K562 (cell line): ENCODE measurements around the gene FARP2. TPM values are rescaled to one million over a fixed set of nuclear protein-coding genes. Genes with fewer than 3 reads are reported as not detected.
A peak's percentile ranks its signal among the peaks of the same experiment; 100 is the strongest.

Experiments used
- ATAC-seq: fragments of 200-7000 bp; cut with Tn5 transposase; 3 replicates; pipeline ENCODE4 v1.9.1; 2020; ENCODE audit warnings: moderate library complexity
- BruUV-seq: library from RNA; stranded (reverse); fragments of 400-500 nt; replicated peaks from 2 replicates; lab custom pipeline; 2021; lab: Mats Ljungman, UMichigan
- CTCF ChIA-PET: fragments of 300-600 bp; formaldehyde crosslinking; extraction: SDS; loops from one replicate; lab custom pipeline; 2021; ENCODE audit warnings: low intra/inter-chr PET ratio; lab: Yijun Ruan, JAX
- POLR2A ChIA-PET: fragments of 300-600, 350-650 bp; sonication (Branson Sonifier 250); formaldehyde crosslinking; extraction: SDS; loops from one replicate; lab custom pipeline; 2021; ENCODE audit warnings: antibody characterized with exemption, inconsistent platforms; lab: Yijun Ruan, JAX
- DNase-seq, 4 experiments: peaks; one replicate each; pipeline versions ENCODE4 v3.0.0 to v3.0.0-alpha.2; 2011 to 2018; ENCODE audit warnings: low spot score in 3 of 4, mixed read lengths in 3 of 4; ENCODE audit errors: extremely low read depth in 1 of 4
- FAIRE-seq: peaks from 2 replicates; lab custom pipeline; 2011; peaks lifted over from hg19 to GRCh38; lab: Jason Lieb, UNC
- H2AFZ ChIP-seq: 2 replicates; pipeline ENCODE4 v1.6.0; 2011; ENCODE audit warnings: low read depth, low read length, control low read depth, inconsistent platforms
- H3K27ac ChIP-seq: fragments of 200-600 bp; 3 replicates; pipeline ENCODE4 v1.8.0; 2011; ENCODE audit warnings: low read depth, mild to moderate bottlenecking, control low read depth, inconsistent platforms, low read length, moderate library complexity, mixed read lengths; ENCODE audit errors: extremely low read depth
- H3K27me3 ChIP-seq, 2 experiments: fragments of 300-600 bp in 1 of 2; 2 replicates in 1 of 2; 3 replicates in 1 of 2; pipeline versions ENCODE4 v1.6.0 to v1.8.0; 2011; ENCODE audit warnings: inconsistent platforms in 2 of 2, low read length in 2 of 2, mild to moderate bottlenecking in 1 of 2, mixed read lengths in 1 of 2, moderate library complexity in 1 of 2; ENCODE audit not compliant: control insufficient read depth in 2 of 2, insufficient read depth in 2 of 2
- H3K36me3 ChIP-seq: fragments of 300-600 bp; 3 replicates; pipeline ENCODE4 v1.8.0; 2011; ENCODE audit warnings: mild to moderate bottlenecking, low read length, inconsistent platforms; ENCODE audit not compliant: control insufficient read depth, insufficient read depth
- H3K4me1 ChIP-seq, 2 experiments: fragments of 200-600 bp in 1 of 2; replicated peaks in 1 of 2; 2 replicates in 1 of 2; 3 replicates in 1 of 2; pipeline versions ENCODE4 v1.5.1 to v1.8.0; 2011; ENCODE audit warnings: inconsistent platforms in 2 of 2, low read length in 2 of 2, mild to moderate bottlenecking in 1 of 2, mixed read lengths in 1 of 2, moderate library complexity in 1 of 2; ENCODE audit not compliant: control insufficient read depth in 2 of 2, insufficient read depth in 2 of 2
- H3K4me2 ChIP-seq: 2 replicates; pipeline ENCODE4 v1.6.1; 2011; ENCODE audit warnings: low read length, control low read depth, inconsistent platforms, mixed read lengths; ENCODE audit not compliant: insufficient read depth
- H3K4me3 ChIP-seq: fragments of 200-600 bp; sonication (generic), shearing (Covaris generic); 2 replicates; pipeline ENCODE4 v1.5.1; 2016; ENCODE audit warnings: control low read depth, inconsistent platforms
- H3K79me2 ChIP-seq: fragments of 200-600 bp; 3 replicates; pipeline ENCODE4 v1.8.0; 2011; ENCODE audit warnings: low read length, inconsistent platforms; ENCODE audit not compliant: control insufficient read depth, insufficient read depth
- H3K9ac ChIP-seq, 2 experiments: 2 replicates each; pipeline versions ENCODE4 v1.6.0 to v1.6.1; 2011; ENCODE audit warnings: low read depth in 2 of 2, low read length in 2 of 2, control low read depth in 1 of 2, inconsistent platforms in 1 of 2, mild to moderate bottlenecking in 1 of 2, mixed read lengths in 1 of 2; ENCODE audit not compliant: insufficient read depth in 1 of 2
- H3K9me1 ChIP-seq: one replicate; pipeline ENCODE4 v1.6.0; 2011; ENCODE audit warnings: inconsistent platforms, mild to moderate bottlenecking, low read length, moderate library complexity; ENCODE audit not compliant: control insufficient read depth, insufficient read depth
- H3K9me3 ChIP-seq: replicated peaks from 2 replicates; pipeline ENCODE4 v1.5.1; 2011; ENCODE audit warnings: low read depth, low read length, inconsistent platforms; ENCODE audit not compliant: control insufficient read depth, insufficient read depth
- H4K20me1 ChIP-seq: replicated peaks from 2 replicates; pipeline ENCODE4 v1.6.1; 2011; ENCODE audit warnings: low read length, inconsistent platforms, mixed read lengths; ENCODE audit not compliant: control insufficient read depth, insufficient read depth
- DNMT1 ChIP-seq: fragments of 450-650 bp; IDR thresholded peaks from 2 replicates; pipeline ENCODE4 v1.6.1; 2016; ENCODE audit warnings: antibody characterized with exemption, mild to moderate bottlenecking
- ZNF12 ChIP-seq: sonication (generic); formaldehyde crosslinking; IDR thresholded peaks from 2 replicates; pipeline ENCODE4 v1.4.0; 2020; ENCODE audit warnings: mild to moderate bottlenecking, missing genetic modification reagents
- WGBS: fragments of 100-300 bp; shearing (Covaris generic); methylation state at CpG from one replicate; pipeline ENCODE4 v1.1.6; 2016; ENCODE audit warnings: low coverage, mixed read lengths; ENCODE audit not compliant: insufficient coverage; ENCODE audit errors: missing lambda C conversion rate; 5-methylcytosine and 5-hydroxymethylcytosine counted together
- in situ Hi-C: fragments of 300-500 bp; cut with MboI; formaldehyde crosslinking; loops from 4 replicates; pipeline ENCODE4 v1.15.0; 2018; ENCODE audit warnings: inconsistent platforms, mixed read lengths
- intact Hi-C: fragments of 100-400 bp; cut with micrococcal nuclease; formaldehyde crosslinking; loops from 2 replicates; pipeline ENCODE4 v1.14.2; 2022
- polyA plus RNA-seq, 8 experiments: library from polyadenylated mRNA; depleted of rRNA in 4 of 8; stranded (reverse) in 5 of 8; unstranded in 3 of 8; fragments of >200 nt; fragmentation: Nextera tagmentation in 2 of 8; fragmentation: Illumina TruSeq in 1 of 8; extraction: Ambion mirVana in 2 of 8; extraction: Trizol in 1 of 8; gene quantifications; 2 replicates each; pipeline versions ENCODE4 v1.2.1 to v1.2.3, GENCODE V29; 2011 to 2014; ENCODE audit warnings: inconsistent platforms in 1 of 8, missing spikeins in 1 of 8
- total RNA-seq, 7 experiments: library from RNA; depleted of rRNA in 6 of 7; stranded (reverse); fragments of >200 nt in 6 of 7; fragmentation: Illumina TruSeq in 2 of 7; extraction: Trizol in 2 of 7; gene quantifications; 2 replicates each; pipeline versions ENCODE4 v1.2.1 to v1.2.3, GENCODE V29; 2011 to 2021; ENCODE audit warnings: low replicate concordance in 1 of 7
- TF ChIP-seq, protein P1 (sequence below): fragments of 200-800 bp; sonication (Bioruptor generic); IDR thresholded peaks from 2 replicates; pipeline ENCODE4 v1.6.1; 2016; ENCODE audit warnings: missing genetic modification characterization, missing compliant biosample characterization
- TF ChIP-seq, protein P2 (sequence below): fragments of 250-450 bp; sonication (Bioruptor Pico); IDR thresholded peaks from 2 replicates; pipeline ENCODE4 v1.5.0; 2020; ENCODE audit warnings: mild to moderate bottlenecking, borderline replicate concordance
- TF ChIP-seq, protein P3 (sequence below): fragments of 250-450 bp; sonication (Bioruptor Pico); IDR thresholded peaks from 2 replicates; pipeline ENCODE4 v1.5.0; 2022; ENCODE audit warnings: mild to moderate bottlenecking

The FARP2 gene
- total and polyA plus RNA-seq, 9 of the 15 experiments (the other 6 are each of a cell fraction or from before 2014, with no cell fraction given): 4.1 to 38.1 (median 21.1) TPM

- TF ChIP-seq, protein P1, sequence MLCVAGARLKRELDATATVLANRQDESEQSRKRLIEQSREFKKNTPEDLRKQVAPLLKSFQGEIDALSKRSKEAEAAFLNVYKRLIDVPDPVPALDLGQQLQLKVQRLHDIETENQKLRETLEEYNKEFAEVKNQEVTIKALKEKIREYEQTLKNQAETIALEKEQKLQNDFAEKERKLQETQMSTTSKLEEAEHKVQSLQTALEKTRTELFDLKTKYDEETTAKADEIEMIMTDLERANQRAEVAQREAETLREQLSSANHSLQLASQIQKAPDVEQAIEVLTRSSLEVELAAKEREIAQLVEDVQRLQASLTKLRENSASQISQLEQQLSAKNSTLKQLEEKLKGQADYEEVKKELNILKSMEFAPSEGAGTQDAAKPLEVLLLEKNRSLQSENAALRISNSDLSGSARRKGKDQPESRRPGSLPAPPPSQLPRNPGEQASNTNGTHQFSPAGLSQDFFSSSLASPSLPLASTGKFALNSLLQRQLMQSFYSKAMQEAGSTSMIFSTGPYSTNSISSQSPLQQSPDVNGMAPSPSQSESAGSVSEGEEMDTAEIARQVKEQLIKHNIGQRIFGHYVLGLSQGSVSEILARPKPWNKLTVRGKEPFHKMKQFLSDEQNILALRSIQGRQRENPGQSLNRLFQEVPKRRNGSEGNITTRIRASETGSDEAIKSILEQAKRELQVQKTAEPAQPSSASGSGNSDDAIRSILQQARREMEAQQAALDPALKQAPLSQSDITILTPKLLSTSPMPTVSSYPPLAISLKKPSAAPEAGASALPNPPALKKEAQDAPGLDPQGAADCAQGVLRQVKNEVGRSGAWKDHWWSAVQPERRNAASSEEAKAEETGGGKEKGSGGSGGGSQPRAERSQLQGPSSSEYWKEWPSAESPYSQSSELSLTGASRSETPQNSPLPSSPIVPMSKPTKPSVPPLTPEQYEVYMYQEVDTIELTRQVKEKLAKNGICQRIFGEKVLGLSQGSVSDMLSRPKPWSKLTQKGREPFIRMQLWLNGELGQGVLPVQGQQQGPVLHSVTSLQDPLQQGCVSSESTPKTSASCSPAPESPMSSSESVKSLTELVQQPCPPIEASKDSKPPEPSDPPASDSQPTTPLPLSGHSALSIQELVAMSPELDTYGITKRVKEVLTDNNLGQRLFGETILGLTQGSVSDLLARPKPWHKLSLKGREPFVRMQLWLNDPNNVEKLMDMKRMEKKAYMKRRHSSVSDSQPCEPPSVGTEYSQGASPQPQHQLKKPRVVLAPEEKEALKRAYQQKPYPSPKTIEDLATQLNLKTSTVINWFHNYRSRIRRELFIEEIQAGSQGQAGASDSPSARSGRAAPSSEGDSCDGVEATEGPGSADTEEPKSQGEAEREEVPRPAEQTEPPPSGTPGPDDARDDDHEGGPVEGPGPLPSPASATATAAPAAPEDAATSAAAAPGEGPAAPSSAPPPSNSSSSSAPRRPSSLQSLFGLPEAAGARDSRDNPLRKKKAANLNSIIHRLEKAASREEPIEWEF (CRISPR knock-in tag): no peak
These were observed 103.4 kb downstream of the FARP2 start (continued) for GRCh38 chr2:241459520-241459919.

- TF ChIP-seq, protein P2, sequence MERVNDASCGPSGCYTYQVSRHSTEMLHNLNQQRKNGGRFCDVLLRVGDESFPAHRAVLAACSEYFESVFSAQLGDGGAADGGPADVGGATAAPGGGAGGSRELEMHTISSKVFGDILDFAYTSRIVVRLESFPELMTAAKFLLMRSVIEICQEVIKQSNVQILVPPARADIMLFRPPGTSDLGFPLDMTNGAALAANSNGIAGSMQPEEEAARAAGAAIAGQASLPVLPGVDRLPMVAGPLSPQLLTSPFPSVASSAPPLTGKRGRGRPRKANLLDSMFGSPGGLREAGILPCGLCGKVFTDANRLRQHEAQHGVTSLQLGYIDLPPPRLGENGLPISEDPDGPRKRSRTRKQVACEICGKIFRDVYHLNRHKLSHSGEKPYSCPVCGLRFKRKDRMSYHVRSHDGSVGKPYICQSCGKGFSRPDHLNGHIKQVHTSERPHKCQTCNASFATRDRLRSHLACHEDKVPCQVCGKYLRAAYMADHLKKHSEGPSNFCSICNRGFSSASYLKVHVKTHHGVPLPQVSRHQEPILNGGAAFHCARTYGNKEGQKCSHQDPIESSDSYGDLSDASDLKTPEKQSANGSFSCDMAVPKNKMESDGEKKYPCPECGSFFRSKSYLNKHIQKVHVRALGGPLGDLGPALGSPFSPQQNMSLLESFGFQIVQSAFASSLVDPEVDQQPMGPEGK: no peak
- no peak for TF ChIP-seq DNMT1
- TF ChIP-seq ZNF12 (CRISPR knock-in tag): no peak
- TF ChIP-seq, protein P3, sequence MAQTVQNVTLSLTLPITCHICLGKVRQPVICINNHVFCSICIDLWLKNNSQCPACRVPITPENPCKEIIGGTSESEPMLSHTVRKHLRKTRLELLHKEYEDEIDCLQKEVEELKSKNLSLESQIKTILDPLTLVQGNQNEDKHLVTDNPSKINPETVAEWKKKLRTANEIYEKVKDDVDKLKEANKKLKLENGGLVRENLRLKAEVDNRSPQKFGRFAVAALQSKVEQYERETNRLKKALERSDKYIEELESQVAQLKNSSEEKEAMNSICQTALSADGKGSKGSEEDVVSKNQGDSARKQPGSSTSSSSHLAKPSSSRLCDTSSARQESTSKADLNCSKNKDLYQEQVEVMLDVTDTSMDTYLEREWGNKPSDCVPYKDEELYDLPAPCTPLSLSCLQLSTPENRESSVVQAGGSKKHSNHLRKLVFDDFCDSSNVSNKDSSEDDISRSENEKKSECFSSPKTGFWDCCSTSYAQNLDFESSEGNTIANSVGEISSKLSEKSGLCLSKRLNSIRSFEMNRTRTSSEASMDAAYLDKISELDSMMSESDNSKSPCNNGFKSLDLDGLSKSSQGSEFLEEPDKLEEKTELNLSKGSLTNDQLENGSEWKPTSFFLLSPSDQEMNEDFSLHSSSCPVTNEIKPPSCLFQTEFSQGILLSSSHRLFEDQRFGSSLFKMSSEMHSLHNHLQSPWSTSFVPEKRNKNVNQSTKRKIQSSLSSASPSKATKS (CRISPR knock-in tag): no peak
- Histone ChIP-seq H3K9me3 (no peaks in the 10 kb centered on the region), H2AFZ (no peak overlapping the region), H3K27ac (no peak overlapping the region), H3K4me1 (peaks cover 0 to 13% of the 10 kb centered on the region in 2 experiments; a peak in 3 of 5 replicates), H3K79me2 (no peaks in the 10 kb centered on the region), H3K4me3 (no peak overlapping the region), H3K9me1 (no peaks in the 10 kb centered on the region), H3K9ac (peak overlapping the region in 1 of 2 experiments; percentile 26; a peak in 1 of 4 replicates), H3K4me2 (no peak overlapping the region), H3K27me3 (no peaks in the 10 kb centered on the region), H4K20me1 (no peaks in the 10 kb centered on the region), H3K36me3 (no peaks in the 10 kb centered on the region)
- WGBS: no CpG with 5 or more reads among the region's 3 CpGs
- no peak for DNase-seq
- FAIRE-seq: no peak
- ATAC-seq: no peak
- intact Hi-C loops: no loop called here
- POLR2A ChIA-PET: interaction anchor here (1.2 kb wide), 1 partner anchor 34 kb away, joined by 3 read pairs; no protein-coding TSS in a partner anchor
- no TSS peak for BruUV-seq
- CTCF ChIA-PET: no interaction called here
- in situ Hi-C loops: no loop called here
These were observed 104.5 kb downstream of the FARP2 start for GRCh38 chr2:241460631-241461030.
